ENCODE results near the gene ZNF346. TPM values are rescaled to one million over a fixed set of nuclear protein-coding genes. Genes with fewer than 3 reads are reported as not detected.

Gene ZNF346
- total and polyA plus RNA-seq, 10 donors: 5.9 to 36.3 (median 25.6) TPM

- no peaks in the 10 kb centered on the region for H3K9me3 ChIP-seq
- intact Hi-C loops (cut with DNase I; ENCODE audit: low total_unique reads): loop anchor here (10.0 kb wide), 1 partner anchor 192 kb away; the partner anchor contains the start of genes PRELID1 and RAB24
- H3K36me3 ChIP-seq: no peaks in the 10 kb centered on the region
- WGBS, 5 donors: 74 to 90% (median 75%) methylated on average over 5 of the region's 5 CpGs
- no peak overlapping the region for H3K27ac ChIP-seq
- TF ChIP-seq CTCF (IDR thresholded peaks at IDR 0.05 in 8 of 11, conservative IDR thresholded peaks at IDR 0.05 in 3 of 11) (no peak), POLR2A (IDR thresholded peaks at IDR 0.05) (no peak), POLR2AphosphoS5 (IDR thresholded peaks at IDR 0.05) (no peak)
- no peak overlapping the region for H3K4me3 ChIP-seq
- H3K4me1 ChIP-seq: peaks cover 7 to 49% (median 34%) of the 10 kb centered on the region in 6 donors
- no peak for DNase-seq
- H3K27me3 ChIP-seq (replicated peaks in 1 of 7): no peaks in the 10 kb centered on the region
Observed at GRCh38 chr5:177112589-177113220, 90.2 kb downstream of the ZNF346 start.

- H3K27ac ChIP-seq: peak overlapping the region; percentile 55 to 82 (median 76)
- intact Hi-C loops (cut with DNase I; ENCODE audit: low total_unique reads): loop anchor here (10.0 kb wide), 1 partner anchor 191 kb away; the partner anchor contains the start of genes PRELID1 and RAB24
Observed at GRCh38 chr5:177113566-177114424, 91.3 kb downstream of the ZNF346 start.

DNA sequence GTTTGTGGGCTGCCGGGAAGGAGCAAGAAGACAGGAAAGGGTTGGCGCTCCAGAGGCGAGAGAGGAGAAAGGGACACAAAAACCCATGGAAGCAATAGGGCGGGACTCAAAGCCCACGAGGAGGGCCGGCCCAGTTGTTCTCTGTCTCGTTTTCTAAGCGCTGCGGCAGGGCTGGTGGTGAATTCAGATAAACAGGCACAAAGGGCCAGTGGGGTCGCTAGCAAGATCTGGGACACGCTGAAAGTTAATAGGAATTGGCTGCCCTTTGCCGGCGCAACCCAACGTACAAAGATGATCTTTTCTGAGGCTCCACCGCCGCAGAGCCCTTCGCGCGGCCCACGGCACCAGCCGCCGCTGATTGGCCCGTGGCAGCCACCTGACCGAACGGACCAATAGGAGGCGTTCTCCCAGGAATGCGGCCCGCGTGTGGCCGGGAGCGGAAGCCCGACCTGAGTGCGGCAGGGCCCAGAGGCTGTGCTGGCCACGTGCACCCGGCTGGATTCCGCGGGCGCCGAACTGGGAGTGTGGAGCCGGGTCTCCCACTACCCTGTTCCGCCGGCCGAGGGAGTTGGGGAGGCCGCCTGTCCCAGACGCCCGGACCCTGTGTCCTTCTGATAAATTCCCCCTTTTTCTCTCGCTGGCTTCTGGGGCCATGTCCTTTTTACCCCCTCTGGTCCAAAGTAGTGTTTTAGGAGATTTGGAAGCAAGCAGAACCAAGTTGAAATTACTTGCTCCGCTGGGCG lies 94.3 kb downstream of the ZNF346 start:
- TF ChIP-seq POLR2AphosphoS5 (IDR thresholded peaks at IDR 0.05) (peak; percentile 70 to 88 (median 82)), POLR2A (IDR thresholded peaks at IDR 0.05) (no peak), CTCF (IDR thresholded peaks at IDR 0.05 in 8 of 11, conservative IDR thresholded peaks at IDR 0.05 in 3 of 11) (peak in 4 of 11 experiments; percentile 7 to 41 (median 25))
- WGBS, 5 donors: 27 to 37% (median 33%) methylated on average over 38 to 49 of the region's 49 CpGs
- H3K27me3 ChIP-seq (replicated peaks in 1 of 7): no peaks in the 10 kb centered on the region
- H3K36me3 ChIP-seq: no peaks in the 10 kb centered on the region
- H3K4me1 ChIP-seq: peaks cover 7 to 45% (median 31%) of the 10 kb centered on the region in 6 donors
- intact Hi-C loops (cut with DNase I; ENCODE audit: low total_unique reads): loop anchor here (10.0 kb wide), 1 partner anchor 188 kb away; the partner anchor contains the start of genes PRELID1 and RAB24
- H3K9me3 ChIP-seq: no peaks in the 10 kb centered on the region
- DNase-seq: peak; percentile 94
- H3K4me3 ChIP-seq: peak overlapping the region in 6 of 8 donors; percentile 9 to 61 (median 25)
- H3K27ac ChIP-seq: peak overlapping the region; percentile 22 to 79 (median 70)

More at GRCh38 chr5:177113566-177114424, 91.3 kb downstream of the ZNF346 start:
- H3K36me3 ChIP-seq: no peaks in the 10 kb centered on the region
- TF ChIP-seq CTCF (IDR thresholded peaks at IDR 0.05 in 8 of 11, conservative IDR thresholded peaks at IDR 0.05 in 3 of 11): peak; percentile 95 to 100 (median 99)
- TF ChIP-seq POLR2A (IDR thresholded peaks at IDR 0.05): no peak
- TF ChIP-seq POLR2AphosphoS5 (IDR thresholded peaks at IDR 0.05): peak in 2 of 3 donors; percentile 22 to 88
- H3K4me1 ChIP-seq: peaks cover 7 to 49% (median 34%) of the 10 kb centered on the region in 6 donors
- H3K27me3 ChIP-seq (replicated peaks in 1 of 7): no peaks in the 10 kb centered on the region
- no peaks in the 10 kb centered on the region for H3K9me3 ChIP-seq
- 18 to 29% (median 21%) methylated on average over 4 to 14 of the region's 14 CpGs for WGBS, 5 donors
- peak overlapping the region in 2 of 8 donors; percentile 9 to 56 for H3K4me3 ChIP-seq
- peak; percentile 92 for DNase-seq

Measured in spleen (tissue), 11 donors.